ENCODE measurements around the gene GABRR1. TPM values are rescaled to one million over a fixed set of nuclear protein-coding genes. Genes with fewer than 3 reads are reported as not detected.
A peak's percentile ranks its signal among the peaks of the same experiment; 100 is the strongest.

The GABRR1 gene
- not detected in 2 replicates for total RNA-seq

GRCh38 chr6:89217299-89217910 lies at the start of gene GABRR1:
TSS of gene GABRR1 (minus strand) at chr6:89217358. CDS start at chr6:89217322, 36 bp downstream.
- Histone ChIP-seq H3K4me2 (ENCODE audit: insufficient read depth, low read length) (peak within 1 kb of the TSS; percentile 53), H3K9me3 (ENCODE audit: low read depth, low read length) (no peaks in the 10 kb centered on the region), H3K79me2 (ENCODE audit: insufficient read depth, low read length) (no peaks in the 10 kb centered on the region), H3K27ac (ENCODE audit: low read depth, low read length) (no peak within 1 kb of the TSS), H2AFZ (ENCODE audit: low read length) (no peak within 1 kb of the TSS), H4K20me1 (ENCODE audit: insufficient read depth, low read length) (no peaks in the 10 kb centered on the region), H3K36me3 (ENCODE audit: insufficient read depth, low read length) (no peaks in the 10 kb centered on the region), H3K4me1 (ENCODE audit: insufficient read depth, low read length) (no peaks in the 10 kb centered on the region), H3K27me3 (ENCODE audit: insufficient read depth, low read length) (peaks cover 8% of the 10 kb centered on the region), H3K4me3 (ENCODE audit: insufficient read depth, low read length) (peak within 1 kb of the TSS; percentile 23)
- no peak for DNase-seq (ENCODE audit: insufficient read length, low spot score, missing footprints)
- no peak for TF ChIP-seq CTCF (IDR thresholded peaks at IDR 0.05; ENCODE audit: extremely low read depth, low read depth, low read length)

- H3K9me3 ChIP-seq (ENCODE audit: low read depth, low read length) = no peaks in the 10 kb centered on the region
- H2AFZ ChIP-seq (ENCODE audit: low read length) = no peak overlapping the region
- H3K79me2 ChIP-seq (ENCODE audit: insufficient read depth, low read length) = no peaks in the 10 kb centered on the region
- no peak for TF ChIP-seq CTCF (IDR thresholded peaks at IDR 0.05; ENCODE audit: extremely low read depth, low read depth, low read length)
- H3K4me3 ChIP-seq (ENCODE audit: insufficient read depth, low read length) = no peak overlapping the region
- no peaks in the 10 kb centered on the region for H3K36me3 ChIP-seq (ENCODE audit: insufficient read depth, low read length)
- H3K4me2 ChIP-seq (ENCODE audit: insufficient read depth, low read length) = no peak overlapping the region
- no peak for DNase-seq (ENCODE audit: insufficient read length, low spot score, missing footprints)
- no peak overlapping the region for H3K27ac ChIP-seq (ENCODE audit: low read depth, low read length)
- H3K27me3 ChIP-seq (ENCODE audit: insufficient read depth, low read length) = no peaks in the 10 kb centered on the region
- H3K4me1 ChIP-seq (ENCODE audit: insufficient read depth, low read length) = no peaks in the 10 kb centered on the region
- no peaks in the 10 kb centered on the region for H4K20me1 ChIP-seq (ENCODE audit: insufficient read depth, low read length)
These were observed 47.1 kb upstream of the GABRR1 start for GRCh38 chr6:89264296-89264695.

GRCh38 chr6:89260832-89261231 lies 43.7 kb upstream of the GABRR1 start:
- Histone ChIP-seq H3K4me3 (ENCODE audit: insufficient read depth, low read length) (no peak overlapping the region), H3K27ac (ENCODE audit: low read depth, low read length) (no peak overlapping the region), H3K27me3 (ENCODE audit: insufficient read depth, low read length) (no peaks in the 10 kb centered on the region), H3K79me2 (ENCODE audit: insufficient read depth, low read length) (no peaks in the 10 kb centered on the region), H3K9me3 (ENCODE audit: low read depth, low read length) (no peaks in the 10 kb centered on the region), H2AFZ (ENCODE audit: low read length) (no peak overlapping the region), H3K4me1 (ENCODE audit: insufficient read depth, low read length) (no peaks in the 10 kb centered on the region), H3K36me3 (ENCODE audit: insufficient read depth, low read length) (no peaks in the 10 kb centered on the region), H3K4me2 (ENCODE audit: insufficient read depth, low read length) (no peak overlapping the region), H4K20me1 (ENCODE audit: insufficient read depth, low read length) (no peaks in the 10 kb centered on the region)
- DNase-seq (ENCODE audit: insufficient read length, low spot score, missing footprints) = no peak
- TF ChIP-seq CTCF (IDR thresholded peaks at IDR 0.05; ENCODE audit: extremely low read depth, low read depth, low read length) = no peak

GRCh38 chr6:89260310-89260709 lies 43.2 kb upstream of the GABRR1 start:
- Histone ChIP-seq H3K9me3 (ENCODE audit: low read depth, low read length) (no peaks in the 10 kb centered on the region), H3K4me3 (ENCODE audit: insufficient read depth, low read length) (no peak overlapping the region), H3K4me1 (ENCODE audit: insufficient read depth, low read length) (no peaks in the 10 kb centered on the region), H3K27me3 (ENCODE audit: insufficient read depth, low read length) (no peaks in the 10 kb centered on the region), H3K79me2 (ENCODE audit: insufficient read depth, low read length) (no peaks in the 10 kb centered on the region), H4K20me1 (ENCODE audit: insufficient read depth, low read length) (no peaks in the 10 kb centered on the region), H2AFZ (ENCODE audit: low read length) (no peak overlapping the region), H3K27ac (ENCODE audit: low read depth, low read length) (no peak overlapping the region), H3K36me3 (ENCODE audit: insufficient read depth, low read length) (no peaks in the 10 kb centered on the region), H3K4me2 (ENCODE audit: insufficient read depth, low read length) (no peak overlapping the region)
- no peak for DNase-seq (ENCODE audit: insufficient read length, low spot score, missing footprints)
- TF ChIP-seq CTCF (IDR thresholded peaks at IDR 0.05; ENCODE audit: extremely low read depth, low read depth, low read length) = no peak
